Activated naive CD4-positive, alpha-beta T cell treated with Interleukin-2 at 50 U/mL for 16 hours (primary cell): ENCODE measurements around the gene ODAD3.

Source experiments
- DNase-seq: peaks from one replicate; pipeline ENCODE4 v3.0.0-alpha.2; 2020

Gene ODAD3

DNA sequence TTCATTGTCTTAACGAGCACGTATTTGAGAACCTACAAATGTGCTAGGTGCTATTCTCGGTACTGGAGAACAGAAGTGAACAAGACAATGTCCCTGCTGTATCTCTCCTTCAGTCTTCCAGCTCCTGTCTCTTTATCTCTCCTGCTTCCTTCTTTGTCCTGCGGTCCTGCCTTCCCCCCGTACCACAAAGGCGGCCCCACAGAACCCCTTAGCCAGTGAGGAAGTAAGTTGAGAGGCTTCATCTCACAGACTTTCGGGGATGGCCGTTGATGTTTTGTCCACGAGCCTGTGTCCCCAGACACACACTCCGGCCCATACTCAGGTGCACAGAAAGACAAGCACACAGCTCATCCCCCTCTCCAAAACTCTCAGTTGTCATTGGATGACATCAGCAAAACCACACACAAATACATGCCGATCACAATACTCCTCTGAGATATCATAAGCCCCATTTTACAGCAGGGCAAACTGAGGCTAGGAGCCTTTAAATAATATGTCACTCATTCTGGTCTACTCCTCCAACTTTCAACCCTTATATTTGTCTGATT is 61.0 kb downstream of the ODAD3 start:
- DNase-seq = no peak

DNA sequence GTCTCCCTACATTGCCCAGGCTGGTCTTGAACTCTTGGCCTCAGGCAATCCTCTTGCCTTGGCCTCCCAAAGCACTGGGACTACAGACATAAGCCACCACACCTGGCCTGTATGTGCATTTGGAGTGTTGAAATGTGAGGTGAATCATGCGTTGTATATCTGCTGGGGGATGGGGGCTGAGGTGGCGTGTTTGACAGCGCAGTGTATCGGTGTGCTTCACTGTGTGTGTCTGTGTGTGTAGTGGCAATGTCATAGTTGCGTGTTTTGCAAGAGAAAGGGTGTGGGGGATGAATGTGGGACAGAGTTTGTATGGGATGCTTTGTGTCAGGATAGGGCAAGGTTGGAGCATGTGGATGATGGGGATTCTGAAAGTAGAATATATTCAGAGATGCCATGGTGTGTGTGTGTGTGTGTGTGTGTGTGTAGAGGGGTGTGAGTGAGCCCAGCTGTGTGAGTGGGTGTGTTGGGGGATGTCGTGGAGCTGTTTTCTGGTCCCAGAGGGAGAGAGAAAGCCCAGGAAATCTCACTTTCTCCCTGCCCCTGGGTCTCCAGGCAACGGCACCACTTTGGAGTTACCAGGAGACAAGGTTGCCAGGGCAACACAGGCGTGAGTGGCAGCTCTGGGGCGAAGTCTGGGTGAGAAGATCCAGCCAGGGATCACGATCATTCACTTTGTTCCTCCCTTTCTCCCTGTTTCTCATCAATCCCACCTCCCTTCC is 61.6 kb downstream of the ODAD3 start:
- DNase-seq = no peak

DNA sequence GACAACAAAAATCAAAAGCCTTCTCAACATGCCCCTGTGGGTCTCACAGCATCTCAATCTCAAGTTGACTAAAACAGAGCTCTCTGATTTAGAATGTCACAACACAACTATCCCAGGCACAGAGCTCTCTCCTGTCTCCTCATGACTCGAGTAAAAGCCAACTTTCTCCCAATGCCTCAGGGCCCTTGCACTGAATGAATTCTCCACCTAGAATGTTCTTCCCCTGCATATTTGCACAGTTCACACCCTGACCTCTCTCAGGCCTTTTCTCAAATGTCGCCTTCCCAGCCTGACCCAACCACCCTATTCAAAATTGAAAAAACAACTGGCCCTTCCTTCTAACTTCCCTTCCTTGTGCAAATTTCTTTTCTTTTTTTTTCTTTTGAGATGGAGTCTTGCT is 64.2 kb downstream of the ODAD3 start:
- DNase-seq = no peak
